ENCODE measurements around the gene RASA3.
"Not testable (repeated sequence)": the region's sequence is repeated elsewhere in the genome, so short reads cannot be mapped to it uniquely, and the experiment has no call there.

DNA sequence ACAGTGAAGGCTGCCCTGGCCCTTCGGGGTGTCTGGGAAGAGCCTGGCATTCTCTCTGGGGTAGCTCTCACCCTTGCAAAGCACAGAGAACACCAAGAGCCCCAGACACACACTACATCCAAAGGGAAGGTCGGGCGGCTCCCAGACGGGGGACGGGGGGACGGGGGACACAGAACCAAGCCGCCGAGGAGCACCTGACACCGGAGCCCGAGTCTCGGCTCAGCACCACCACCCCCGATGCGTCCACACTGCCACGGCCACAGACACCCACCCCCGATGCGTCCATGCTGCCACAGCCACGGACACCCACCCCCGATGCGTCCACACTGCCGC is 29.2 kb downstream of the RASA3 start:
- not testable (repeated sequence) for TF ChIP-seq CTCF, POLR2AphosphoS5, POLR2A (IDR thresholded peaks at IDR 0.05)
